OCI-LY1 (cell line): ENCODE measurements around the gene TTC38.
A peak's percentile ranks its signal among the peaks of the same experiment; 100 is the strongest.

Experiments used
- H2AFZ ChIP-seq: fragments of 200-600 bp; sonication (generic), shearing (Covaris generic); 2 replicates; pipeline ENCODE4 v1.6.0; 2014; ENCODE audit warnings: antibody characterized with exemption, mild to moderate bottlenecking, low read length
- H3F3A ChIP-seq: fragments of 200-600 bp; sonication (generic), shearing (Covaris generic); 2 replicates; pipeline ENCODE4 v1.6.0; 2014; ENCODE audit warnings: mild to moderate bottlenecking, antibody characterized with exemption, low read length, moderate library complexity; ENCODE audit not compliant: insufficient read depth
- H3K27ac ChIP-seq: fragments of 200-600 bp; sonication (generic); 2 replicates; pipeline ENCODE4 v1.5.1; 2014; ENCODE audit warnings: low read length, mixed run types, mild to moderate bottlenecking, low read depth; ENCODE audit not compliant: poor library complexity, severe bottlenecking
- H3K27me3 ChIP-seq: fragments of 200-600 bp; sonication (generic); 2 replicates; pipeline ENCODE4 v1.6.0; 2014; ENCODE audit warnings: antibody characterized with exemption, mild to moderate bottlenecking, low read length, moderate library complexity; ENCODE audit not compliant: insufficient read depth
- H3K36me3 ChIP-seq: fragments of 200-600 bp; sonication (generic); 2 replicates; pipeline ENCODE4 v1.6.1; 2014; ENCODE audit warnings: mild to moderate bottlenecking, antibody characterized with exemption, low read length, moderate library complexity, mixed read lengths; ENCODE audit not compliant: insufficient read depth
- H3K4me1 ChIP-seq: fragments of 200-600 bp; sonication (generic); 2 replicates; pipeline ENCODE4 v1.5.1; 2014; ENCODE audit warnings: mild to moderate bottlenecking, low read length, moderate library complexity; ENCODE audit not compliant: insufficient read depth, severe bottlenecking
- H3K4me2 ChIP-seq: fragments of 200-600 bp; sonication (generic), shearing (Covaris generic); 2 replicates; pipeline ENCODE4 v1.6.1; 2014; ENCODE audit warnings: low read length
- H3K4me3 ChIP-seq: fragments of 200-600 bp; sonication (generic); 2 replicates; pipeline ENCODE4 v1.5.1; 2014; ENCODE audit warnings: low read length, low read depth, mild to moderate bottlenecking, mixed read lengths; ENCODE audit not compliant: poor library complexity, severe bottlenecking
- H3K79me2 ChIP-seq: fragments of 200-600 bp; shearing (Covaris generic); 2 replicates; pipeline ENCODE4 v1.6.1; 2016; ENCODE audit warnings: mixed run types, low read length, mixed read lengths; ENCODE audit not compliant: insufficient read depth
- H3K9ac ChIP-seq: fragments of 200-600 bp; sonication (generic), shearing (Covaris generic); 2 replicates; pipeline ENCODE4 v1.6.1; 2014; ENCODE audit warnings: mild to moderate bottlenecking, low read length, mixed read lengths
- H3K9me2 ChIP-seq: fragments of 200-600 bp; sonication (generic), shearing (Covaris generic); 2 replicates; pipeline ENCODE4 v1.6.1; 2014; ENCODE audit warnings: low read depth, mild to moderate bottlenecking, low read length, mixed read lengths
- H3K9me3 ChIP-seq: fragments of 200-600 bp; shearing (Covaris generic); 2 replicates; pipeline ENCODE4 v1.6.1; 2014; ENCODE audit warnings: low read length, mixed read lengths
- H4K20me1 ChIP-seq: fragments of 200-600 bp; sonication (generic), shearing (Covaris generic); 2 replicates; pipeline ENCODE4 v1.6.0; 2016; ENCODE audit warnings: mild to moderate bottlenecking, low read length; ENCODE audit not compliant: insufficient read depth
- EZH2 ChIP-seq: fragments of 200-600 bp; sonication (generic), shearing (Covaris generic); IDR thresholded peaks from 2 replicates; pipeline ENCODE4 v1.8.0; 2017; ENCODE audit warnings: borderline replicate concordance, mixed run types, mild to moderate bottlenecking, antibody characterized with exemption, low read length, moderate library complexity, mixed read lengths
- TF ChIP-seq, protein P1 (sequence below): fragments of 200-600 bp; sonication (generic), shearing (Covaris generic); IDR thresholded peaks from 2 replicates; pipeline ENCODE4 v1.5.1; 2017; ENCODE audit warnings: mild to moderate bottlenecking, antibody characterized with exemption, low read length, moderate library complexity, mixed read lengths

The TTC38 gene

DNA sequence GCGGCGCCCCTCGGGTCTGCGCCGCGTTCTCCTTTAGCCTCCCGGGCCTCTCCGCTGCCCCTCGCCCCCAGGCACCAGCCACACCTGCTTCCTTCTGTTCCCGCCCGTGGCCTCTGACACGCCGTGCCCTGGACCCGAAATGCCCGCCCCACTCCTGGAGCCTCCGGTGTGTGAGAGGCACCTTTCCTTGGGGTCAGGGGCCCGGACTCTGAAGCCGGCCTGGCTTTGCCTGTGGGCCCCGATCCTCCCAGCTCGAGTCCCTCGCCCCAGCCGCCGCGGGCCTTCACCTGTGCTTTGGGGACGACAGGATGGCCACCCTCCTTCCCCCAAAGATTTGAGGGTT lies 17.1 kb upstream of the TTC38 start:
- Histone ChIP-seq H2AFZ (no peak overlapping the region), H3K27ac (no peak overlapping the region), H4K20me1 (no peaks in the 10 kb centered on the region), H3K79me2 (no peaks in the 10 kb centered on the region), H3K9me2 (no peaks in the 10 kb centered on the region), H3F3A (no peaks in the 10 kb centered on the region), H3K9ac (peak overlapping the region; percentile 94), H3K4me2 (peak overlapping the region; percentile 76), H3K36me3 (peaks cover under 1% of the 10 kb centered on the region), H3K9me3 (peaks cover 6% of the 10 kb centered on the region; the same call in 1 of the 2 replicates), H3K4me3 (peak overlapping the region; percentile 84), H3K4me1 (peaks cover 21% of the 10 kb centered on the region), H3K27me3 (0 out of 2 replicates have a peak, but pooled peaks cover 4% of the 10 kb centered on the region)
- TF ChIP-seq, protein P1, sequence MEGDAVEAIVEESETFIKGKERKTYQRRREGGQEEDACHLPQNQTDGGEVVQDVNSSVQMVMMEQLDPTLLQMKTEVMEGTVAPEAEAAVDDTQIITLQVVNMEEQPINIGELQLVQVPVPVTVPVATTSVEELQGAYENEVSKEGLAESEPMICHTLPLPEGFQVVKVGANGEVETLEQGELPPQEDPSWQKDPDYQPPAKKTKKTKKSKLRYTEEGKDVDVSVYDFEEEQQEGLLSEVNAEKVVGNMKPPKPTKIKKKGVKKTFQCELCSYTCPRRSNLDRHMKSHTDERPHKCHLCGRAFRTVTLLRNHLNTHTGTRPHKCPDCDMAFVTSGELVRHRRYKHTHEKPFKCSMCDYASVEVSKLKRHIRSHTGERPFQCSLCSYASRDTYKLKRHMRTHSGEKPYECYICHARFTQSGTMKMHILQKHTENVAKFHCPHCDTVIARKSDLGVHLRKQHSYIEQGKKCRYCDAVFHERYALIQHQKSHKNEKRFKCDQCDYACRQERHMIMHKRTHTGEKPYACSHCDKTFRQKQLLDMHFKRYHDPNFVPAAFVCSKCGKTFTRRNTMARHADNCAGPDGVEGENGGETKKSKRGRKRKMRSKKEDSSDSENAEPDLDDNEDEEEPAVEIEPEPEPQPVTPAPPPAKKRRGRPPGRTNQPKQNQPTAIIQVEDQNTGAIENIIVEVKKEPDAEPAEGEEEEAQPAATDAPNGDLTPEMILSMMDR, result no peak
- TF ChIP-seq EZH2, result no peak

DNA sequence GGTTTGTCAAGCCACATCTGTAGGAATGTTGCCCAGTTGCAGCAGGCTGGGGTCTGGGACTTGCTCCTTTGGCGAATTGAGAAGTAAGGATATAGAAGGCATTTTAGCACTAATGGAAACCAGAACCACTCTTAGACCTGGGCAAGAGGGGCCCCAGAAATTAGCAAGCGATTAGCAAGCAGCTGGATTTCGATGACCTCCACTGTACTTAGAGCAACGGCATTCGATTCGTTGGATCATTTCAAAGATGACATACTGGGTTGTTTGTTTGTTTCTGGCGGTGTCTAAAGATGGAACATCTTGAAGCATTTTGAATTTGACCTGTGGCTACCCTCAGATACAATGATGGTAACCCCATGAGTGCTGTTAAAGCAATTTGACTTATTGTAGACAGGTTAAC lies 16.5 kb upstream of the TTC38 start:
- no peak overlapping the region for H2AFZ ChIP-seq
- H3K27ac ChIP-seq, result no peak overlapping the region

DNA sequence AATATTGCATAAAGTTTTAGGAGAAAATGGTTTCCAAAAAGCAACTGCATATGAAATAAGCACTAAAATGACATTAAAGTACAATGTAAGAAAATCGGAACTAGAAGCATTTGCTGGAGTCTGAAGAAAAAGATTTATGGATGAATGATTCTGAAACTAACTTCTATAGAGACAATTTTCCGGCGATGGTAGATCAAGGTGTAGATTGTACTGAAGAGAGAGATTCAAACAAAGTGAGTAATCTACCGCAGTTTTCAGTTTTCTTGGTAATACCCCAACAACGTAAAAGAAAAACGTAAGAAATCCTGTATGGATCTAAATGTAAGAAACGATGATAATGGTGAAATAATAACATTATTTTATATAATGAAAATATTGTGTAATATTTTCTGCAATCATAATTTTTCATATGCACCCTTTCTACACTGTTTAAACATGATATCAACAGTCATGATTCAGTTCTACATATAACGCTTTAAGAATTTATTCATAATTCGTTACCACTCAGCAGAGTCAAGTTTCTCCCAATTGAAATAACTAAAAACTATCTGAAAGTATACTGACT lies 15.9 kb upstream of the TTC38 start:
- H3K27ac ChIP-seq, result no peak overlapping the region
- no peak overlapping the region for H3K9ac ChIP-seq
- no peaks in the 10 kb centered on the region for H3F3A ChIP-seq
- H3K4me3 ChIP-seq, result no peak overlapping the region
- no peaks in the 10 kb centered on the region for H3K9me2 ChIP-seq
- no peaks in the 10 kb centered on the region; the same call in 1 of the 2 replicates for H3K36me3 ChIP-seq
- TF ChIP-seq EZH2, result no peak
- TF ChIP-seq, protein P1, result no peak
- H3K4me2 ChIP-seq, result 0 out of 2 replicates have a peak overlapping the region, but pooled peaks have one; percentile 76
- H3K4me1 ChIP-seq, result peaks cover 21% of the 10 kb centered on the region
- no peak overlapping the region for H2AFZ ChIP-seq
- 0 out of 2 replicates have a peak, but pooled peaks cover 9% of the 10 kb centered on the region for H3K27me3 ChIP-seq
- peaks cover 6% of the 10 kb centered on the region; the same call in 1 of the 2 replicates for H3K9me3 ChIP-seq
- no peaks in the 10 kb centered on the region for H4K20me1 ChIP-seq
- H3K79me2 ChIP-seq, result no peaks in the 10 kb centered on the region

More for the DNA sequence above, 16.5 kb upstream of the TTC38 start:
- Histone ChIP-seq H3F3A (no peaks in the 10 kb centered on the region), H3K27me3 (0 out of 2 replicates have a peak, but pooled peaks cover 4% of the 10 kb centered on the region), H3K4me1 (peaks cover 21% of the 10 kb centered on the region), H3K9me2 (no peaks in the 10 kb centered on the region), H3K4me3 (peak overlapping the region; percentile 84), H4K20me1 (no peaks in the 10 kb centered on the region), H3K79me2 (no peaks in the 10 kb centered on the region), H3K9me3 (peaks cover 6% of the 10 kb centered on the region; the same call in 1 of the 2 replicates), H3K4me2 (peak overlapping the region; percentile 76), H3K9ac (no peak overlapping the region), H3K36me3 (no peaks in the 10 kb centered on the region; the same call in 1 of the 2 replicates)
- TF ChIP-seq EZH2, result no peak
- TF ChIP-seq, protein P1, result no peak
